ENCODE measurements around the gene SPIN2B. TPM values are rescaled to one million over a fixed set of nuclear protein-coding genes. Genes with fewer than 3 reads are reported as not detected.

SPIN2B gene
- total RNA-seq, 4 donors from 2014 or later = 3.2 to 9.0 (median 5.6) TPM

- Histone ChIP-seq H3K4me3 (no peak overlapping the region), H3K27ac (no peak overlapping the region), H3K36me3 (no peaks in the 10 kb centered on the region), H3K9me3 (no peaks in the 10 kb centered on the region), H3K4me1 (no peaks in the 10 kb centered on the region), H3K27me3 (no peaks in the 10 kb centered on the region)
- TF ChIP-seq CTCF (IDR thresholded peaks at IDR 0.05 in 4 of 5, conservative IDR thresholded peaks at IDR 0.05 in 1 of 5) = no peak
- in situ Hi-C loops (cut with MboI; ENCODE audit: low sequenced_read_pairs in 4 of 4) (no loop called here), intact Hi-C loops (cut with DNase I; ENCODE audit: low total_unique reads) (no loop called here)
- ATAC-seq (no peak), DNase-seq (no peak)
Measured at GRCh38 chrX:57074458-57074857, 46.9 kb downstream of the SPIN2B start.

DNA sequence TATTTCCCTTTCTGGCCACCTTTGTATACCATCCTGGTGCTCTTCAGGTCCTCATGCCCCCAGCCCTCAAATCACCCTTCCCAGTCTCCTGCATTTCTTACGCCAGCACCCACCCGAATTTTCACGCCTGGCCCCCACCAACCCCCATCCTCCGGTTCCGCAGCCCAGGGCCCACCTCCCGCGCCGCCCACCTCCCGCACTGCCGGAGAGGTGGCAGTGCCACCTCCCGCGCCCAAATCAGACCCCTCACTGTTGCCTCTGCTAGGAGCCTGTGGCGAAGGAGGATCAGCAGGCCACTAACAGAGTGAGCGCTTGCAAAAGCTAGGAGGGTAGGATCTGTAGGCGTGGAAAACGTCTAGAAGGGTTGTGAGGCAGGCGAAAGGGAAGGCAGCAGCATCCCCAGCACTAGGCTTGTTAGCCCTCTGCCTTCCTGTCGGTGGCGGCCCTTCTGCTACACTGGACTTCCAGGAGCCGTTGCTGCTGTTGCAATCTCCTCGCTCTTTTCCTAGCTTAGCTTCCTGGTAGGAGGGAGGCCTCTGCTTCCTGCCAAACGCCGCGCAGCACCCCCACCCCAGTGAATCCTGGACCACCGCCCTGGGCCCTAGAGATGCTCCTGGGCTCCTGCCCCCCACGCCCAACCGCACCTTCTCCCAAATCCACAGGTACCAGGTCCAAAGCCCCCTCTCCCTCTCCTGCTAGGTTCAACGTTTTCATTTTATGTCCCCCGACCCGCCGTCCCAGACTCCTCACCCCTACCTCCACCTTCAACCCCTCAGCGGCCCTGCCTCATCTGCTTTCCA, 51.0 kb downstream of the SPIN2B start:
- Histone ChIP-seq H3K27me3 (no peaks in the 10 kb centered on the region), H3K4me1 (no peaks in the 10 kb centered on the region)
- intact Hi-C loops (cut with DNase I; ENCODE audit: low total_unique reads) = no loop called here

More for the DNA sequence above, 51.0 kb downstream of the SPIN2B start:
- Histone ChIP-seq H3K4me3 (no peak overlapping the region), H3K9me3 (no peaks in the 10 kb centered on the region), H3K36me3 (no peaks in the 10 kb centered on the region), H3K27ac (no peak overlapping the region)
- TF ChIP-seq CTCF (IDR thresholded peaks at IDR 0.05 in 4 of 5, conservative IDR thresholded peaks at IDR 0.05 in 1 of 5) = no peak
- TF ChIP-seq POLR2A (IDR thresholded peaks at IDR 0.05) = no peak
- no peak for ATAC-seq
- in situ Hi-C loops (cut with MboI; ENCODE audit: low sequenced_read_pairs in 4 of 4) = no loop called here
- DNase-seq = no peak

Other genes starting within 250 kb of the SPIN2B start
- 1 to 10 TPM in 3 of 4 donors, under 1 TPM in 1; 0.85 to 7.4 (median 1.8) TPM for gene SPIN3, start 126.0 kb downstream of the SPIN2B start, total RNA-seq
- gene SPIN2A, start 15.8 kb upstream of the SPIN2B start, total RNA-seq = not detected
- not detected for gene FAAH2, start 165.2 kb upstream of the SPIN2B start, total RNA-seq

All from gastrocnemius medialis (tissue), 4 donors.